HepG2 (cell line): ENCODE measurements around the gene PPM1M. TPM values are rescaled to one million over a fixed set of nuclear protein-coding genes. Genes with fewer than 3 reads are reported as not detected.

Source experiments
- AGO2 ChIP-seq: fragments of 200-400 bp; formaldehyde crosslinking; optimal IDR thresholded peaks from 2 replicates; pipeline ENCODE3; 2017; ENCODE audit warnings: mild to moderate bottlenecking, low read depth, low read length, moderate library complexity
- ARNT2 ChIP-seq: sonication (generic); formaldehyde crosslinking; IDR thresholded peaks from 2 replicates; pipeline ENCODE4 v1.8.0; 2022; ENCODE audit warnings: mild to moderate bottlenecking, low read depth, missing genetic modification reagents, moderate library complexity
- ATF7 ChIP-seq, 2 experiments: fragments of 450-650 bp in 1 of 2; sonication (generic) in 1 of 2; formaldehyde crosslinking in 1 of 2; IDR thresholded peaks; 2 replicates each; pipeline versions ENCODE4 v1.4.0 to v1.6.1; 2016 to 2020; ENCODE audit warnings: antibody characterized with exemption in 1 of 2, mild to moderate bottlenecking in 1 of 2, missing genetic modification reagents in 1 of 2
- JUN ChIP-seq: sonication (generic); formaldehyde crosslinking; IDR thresholded peaks from 2 replicates; pipeline ENCODE4 v1.4.0; 2020; ENCODE audit warnings: mild to moderate bottlenecking, missing genetic modification reagents
- KDM5B ChIP-seq: sonication (generic); formaldehyde crosslinking; IDR thresholded peaks from 2 replicates; pipeline ENCODE4 v1.4.0; 2020; ENCODE audit warnings: missing genetic modification reagents, mild to moderate bottlenecking, borderline replicate concordance
- KLF6 ChIP-seq: IDR thresholded peaks from 2 replicates; pipeline ENCODE4 v1.8.0; 2016; ENCODE audit warnings: missing biosample characterization, missing genetic modification reagents
- MED1 ChIP-seq: sonication (generic); formaldehyde crosslinking; IDR thresholded peaks from 2 replicates; pipeline ENCODE4 v1.4.0; 2020; ENCODE audit warnings: missing genetic modification reagents
- POLR2A ChIP-seq, 2 experiments: IDR thresholded peaks; 2 replicates each; pipeline ENCODE4 v1.6.1; 2011; ENCODE audit warnings: low read depth in 2 of 2, low read length in 2 of 2, mild to moderate bottlenecking in 1 of 2, moderate library complexity in 1 of 2; ENCODE audit not compliant: insufficient read depth in 1 of 2
- POLR2G ChIP-seq: fragments of 200-400 bp; formaldehyde crosslinking; IDR thresholded peaks from 2 replicates; pipeline ENCODE4 v1.6.1; 2018; ENCODE audit warnings: mild to moderate bottlenecking, low read depth, low read length, moderate library complexity
- RCOR2 ChIP-seq: IDR thresholded peaks from 2 replicates; pipeline ENCODE4 v1.6.1; 2016; ENCODE audit warnings: missing biosample characterization, missing genetic modification reagents
- RXRB ChIP-seq: IDR thresholded peaks from 2 replicates; pipeline ENCODE4 v1.6.1; 2016; ENCODE audit warnings: borderline replicate concordance, missing genetic modification reagents, missing compliant biosample characterization
- SP1 ChIP-seq, 2 experiments: fragments of 450-650 bp in 1 of 2; sonication (generic) in 1 of 2; formaldehyde crosslinking in 1 of 2; IDR thresholded peaks; 2 replicates each; pipeline versions ENCODE4 v1.4.0 to v1.6.1; 2016 to 2020; ENCODE audit warnings: missing genetic modification reagents in 1 of 2
- SP4 ChIP-seq: sonication (generic); formaldehyde crosslinking; IDR thresholded peaks from 2 replicates; pipeline ENCODE4 v1.8.1; 2023; ENCODE audit warnings: mild to moderate bottlenecking, missing genetic modification reagents
- SP5 ChIP-seq: IDR thresholded peaks from 2 replicates; pipeline ENCODE4 v1.6.1; 2016; ENCODE audit warnings: low read depth, borderline replicate concordance
- TBX2 ChIP-seq: sonication (generic); formaldehyde crosslinking; IDR thresholded peaks from 2 replicates; pipeline ENCODE4 v1.5.0; 2020; ENCODE audit warnings: missing genetic modification reagents, mild to moderate bottlenecking, borderline replicate concordance
- ZNF207 ChIP-seq: fragments of 450-650 bp; IDR thresholded peaks from 2 replicates; pipeline ENCODE4 v1.6.1; 2016; ENCODE audit warnings: antibody characterized with exemption, borderline replicate concordance
- ZNF598 ChIP-seq: sonication (generic); formaldehyde crosslinking; IDR thresholded peaks from 2 replicates; pipeline ENCODE4 v1.5.1; 2020; ENCODE audit warnings: mild to moderate bottlenecking, missing genetic modification reagents, borderline replicate concordance
- ZNF761 ChIP-seq: sonication (generic); formaldehyde crosslinking; conservative IDR thresholded peaks from 2 replicates; pipeline ENCODE4 v1.4.0; 2020; ENCODE audit warnings: mild to moderate bottlenecking, missing genetic modification reagents
- ZSCAN25 ChIP-seq: sonication (generic); formaldehyde crosslinking; IDR thresholded peaks from 2 replicates; pipeline ENCODE4 v1.8.0; 2022; ENCODE audit warnings: mild to moderate bottlenecking, missing genetic modification reagents
- polyA plus RNA-seq, 8 experiments: library from polyadenylated mRNA; depleted of rRNA in 3 of 8; stranded (reverse) in 7 of 8; unstranded in 1 of 8; fragments of >200 nt; fragmentation: Illumina TruSeq in 4 of 8; extraction: Trizol in 4 of 8; gene quantifications; 2 replicates each; pipeline versions ENCODE4 v1.2.1 to v1.2.3, GENCODE V29; 2011 to 2016; ENCODE audit warnings: low read depth in 4 of 8, missing spikeins in 1 of 8, mixed read lengths in 1 of 8; ENCODE audit not compliant: insufficient read depth in 1 of 8
- total RNA-seq, 5 experiments: library from RNA; depleted of rRNA; stranded (reverse); fragments of >200 nt; fragmentation: Illumina TruSeq; extraction: Trizol; gene quantifications; 2 replicates each; pipeline ENCODE4 v1.2.3, GENCODE V29; 2016; ENCODE audit warnings: low read depth in 1 of 5
- TF ChIP-seq, protein P1 (sequence below): sonication (generic); IDR thresholded peaks from 2 replicates; pipeline ENCODE4 v1.6.1; 2016; ENCODE audit warnings: low read depth, borderline replicate concordance
- TF ChIP-seq, protein P2 (sequence below): sonication (generic); formaldehyde crosslinking; IDR thresholded peaks from 2 replicates; pipeline ENCODE4 v1.4.0; 2020; ENCODE audit warnings: mild to moderate bottlenecking, missing genetic modification reagents, borderline replicate concordance
- TF ChIP-seq, protein P3 (sequence below): IDR thresholded peaks from 2 replicates; pipeline ENCODE4 v1.6.1; 2016; ENCODE audit warnings: mild to moderate bottlenecking
- TF ChIP-seq, protein P4 (sequence below): sonication (generic); formaldehyde crosslinking; IDR thresholded peaks from 2 replicates; pipeline ENCODE4 v1.5.0; 2020; ENCODE audit warnings: missing genetic modification reagents

PPM1M gene
- total and polyA plus RNA-seq, 2 of the 13 experiments (the other 11 are each of a cell fraction or from before 2014, with no cell fraction given) = 2.5 to 5.9 TPM

DNA sequence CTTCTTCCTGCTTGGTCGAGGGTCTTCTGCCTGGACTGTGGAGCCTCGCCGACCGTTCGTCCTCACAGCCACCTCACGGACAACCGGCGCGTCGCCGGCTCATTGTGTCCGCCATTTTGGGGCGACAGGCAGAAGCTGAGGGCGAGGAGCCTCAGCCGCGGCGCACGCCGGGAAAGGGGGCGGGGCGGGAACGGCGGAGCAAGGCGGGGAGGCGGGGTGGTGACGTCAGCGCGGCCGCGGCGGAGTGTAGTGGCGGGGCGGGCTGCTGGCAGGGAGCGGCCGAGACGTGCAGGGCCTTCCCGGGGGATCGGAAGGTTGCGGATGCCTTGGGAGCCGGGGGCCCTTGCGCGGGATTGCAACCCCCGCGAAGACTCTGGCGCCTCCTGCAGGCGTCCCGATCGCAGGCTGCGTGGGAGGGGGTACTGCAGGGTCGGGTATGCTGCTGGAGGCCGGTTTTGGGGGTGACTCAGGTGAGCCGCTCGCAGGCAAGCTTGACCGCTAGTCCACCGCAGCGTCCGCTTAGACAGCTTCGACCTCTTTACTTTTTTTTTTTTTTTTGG lies 33.0 kb downstream of the PPM1M start, which contains the start of gene WDR82 (continued):
- TF ChIP-seq ATF7 (IDR thresholded peaks at IDR 0.05) = peak; percentile 83
- TF ChIP-seq ATF7 (CRISPR knock-in tag; IDR thresholded peaks at IDR 0.05) = peak; percentile 59; the same call in 1 of the 2 replicates
- peak; percentile 75 for TF ChIP-seq SP5
- no peak for TF ChIP-seq ZNF207
- TF ChIP-seq KDM5B (CRISPR knock-in tag) = peak; percentile 64; the same call in 1 of the 2 replicates
- TF ChIP-seq, protein P1, sequence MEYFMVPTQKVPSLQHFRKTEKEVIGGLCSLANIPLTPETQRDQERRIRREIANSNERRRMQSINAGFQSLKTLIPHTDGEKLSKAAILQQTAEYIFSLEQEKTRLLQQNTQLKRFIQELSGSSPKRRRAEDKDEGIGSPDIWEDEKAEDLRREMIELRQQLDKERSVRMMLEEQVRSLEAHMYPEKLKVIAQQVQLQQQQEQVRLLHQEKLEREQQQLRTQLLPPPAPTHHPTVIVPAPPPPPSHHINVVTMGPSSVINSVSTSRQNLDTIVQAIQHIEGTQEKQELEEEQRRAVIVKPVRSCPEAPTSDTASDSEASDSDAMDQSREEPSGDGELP = peak; percentile 31; the same call in 1 of the 2 replicates
- TF ChIP-seq POLR2A (IDR thresholded peaks at IDR 0.05; ENCODE audit: insufficient read depth in 1 of 2, low read depth in 2 of 2, low read length in 2 of 2) = peak; percentile 84 to 93
- TF ChIP-seq RXRB (CRISPR knock-in tag) = peak; percentile 43; the same call in 1 of the 2 replicates
- TF ChIP-seq POLR2G = peak; percentile 78
- TF ChIP-seq ZNF761 = peak; percentile 41; the same call in 1 of the 2 replicates
- peak; percentile 72; the same call in 1 of the 2 replicates for TF ChIP-seq TBX2 (CRISPR knock-in tag)
- no peak for TF ChIP-seq AGO2
- TF ChIP-seq, protein P2, sequence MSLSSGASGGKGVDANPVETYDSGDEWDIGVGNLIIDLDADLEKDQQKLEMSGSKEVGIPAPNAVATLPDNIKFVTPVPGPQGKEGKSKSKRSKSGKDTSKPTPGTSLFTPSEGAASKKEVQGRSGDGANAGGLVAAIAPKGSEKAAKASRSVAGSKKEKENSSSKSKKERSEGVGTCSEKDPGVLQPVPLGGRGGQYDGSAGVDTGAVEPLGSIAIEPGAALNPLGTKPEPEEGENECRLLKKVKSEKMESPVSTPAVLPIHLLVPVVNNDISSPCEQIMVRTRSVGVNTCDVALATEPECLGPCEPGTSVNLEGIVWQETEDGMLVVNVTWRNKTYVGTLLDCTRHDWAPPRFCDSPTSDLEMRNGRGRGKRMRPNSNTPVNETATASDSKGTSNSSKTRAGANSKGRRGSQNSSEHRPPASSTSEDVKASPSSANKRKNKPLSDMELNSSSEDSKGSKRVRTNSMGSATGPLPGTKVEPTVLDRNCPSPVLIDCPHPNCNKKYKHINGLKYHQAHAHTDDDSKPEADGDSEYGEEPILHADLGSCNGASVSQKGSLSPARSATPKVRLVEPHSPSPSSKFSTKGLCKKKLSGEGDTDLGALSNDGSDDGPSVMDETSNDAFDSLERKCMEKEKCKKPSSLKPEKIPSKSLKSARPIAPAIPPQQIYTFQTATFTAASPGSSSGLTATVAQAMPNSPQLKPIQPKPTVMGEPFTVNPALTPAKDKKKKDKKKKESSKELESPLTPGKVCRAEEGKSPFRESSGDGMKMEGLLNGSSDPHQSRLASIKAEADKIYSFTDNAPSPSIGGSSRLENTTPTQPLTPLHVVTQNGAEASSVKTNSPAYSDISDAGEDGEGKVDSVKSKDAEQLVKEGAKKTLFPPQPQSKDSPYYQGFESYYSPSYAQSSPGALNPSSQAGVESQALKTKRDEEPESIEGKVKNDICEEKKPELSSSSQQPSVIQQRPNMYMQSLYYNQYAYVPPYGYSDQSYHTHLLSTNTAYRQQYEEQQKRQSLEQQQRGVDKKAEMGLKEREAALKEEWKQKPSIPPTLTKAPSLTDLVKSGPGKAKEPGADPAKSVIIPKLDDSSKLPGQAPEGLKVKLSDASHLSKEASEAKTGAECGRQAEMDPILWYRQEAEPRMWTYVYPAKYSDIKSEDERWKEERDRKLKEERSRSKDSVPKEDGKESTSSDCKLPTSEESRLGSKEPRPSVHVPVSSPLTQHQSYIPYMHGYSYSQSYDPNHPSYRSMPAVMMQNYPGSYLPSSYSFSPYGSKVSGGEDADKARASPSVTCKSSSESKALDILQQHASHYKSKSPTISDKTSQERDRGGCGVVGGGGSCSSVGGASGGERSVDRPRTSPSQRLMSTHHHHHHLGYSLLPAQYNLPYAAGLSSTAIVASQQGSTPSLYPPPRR (CRISPR knock-in tag) = no peak
- TF ChIP-seq SP1 (IDR thresholded peaks at IDR 0.05) = no peak
- TF ChIP-seq SP1 (CRISPR knock-in tag; IDR thresholded peaks at IDR 0.05) = peak; percentile 95
- TF ChIP-seq KLF6 = peak; percentile 43; the same call in 1 of the 2 replicates
- peak; percentile 53 for TF ChIP-seq MED1 (CRISPR knock-in tag)
- TF ChIP-seq ARNT2 (CRISPR knock-in tag) = no peak; the same call in 1 of the 2 replicates
- 0 out of 2 replicates have a peak, but pooled peaks have one; percentile 14 for TF ChIP-seq RCOR2 (CRISPR knock-in tag)
- TF ChIP-seq, protein P3, sequence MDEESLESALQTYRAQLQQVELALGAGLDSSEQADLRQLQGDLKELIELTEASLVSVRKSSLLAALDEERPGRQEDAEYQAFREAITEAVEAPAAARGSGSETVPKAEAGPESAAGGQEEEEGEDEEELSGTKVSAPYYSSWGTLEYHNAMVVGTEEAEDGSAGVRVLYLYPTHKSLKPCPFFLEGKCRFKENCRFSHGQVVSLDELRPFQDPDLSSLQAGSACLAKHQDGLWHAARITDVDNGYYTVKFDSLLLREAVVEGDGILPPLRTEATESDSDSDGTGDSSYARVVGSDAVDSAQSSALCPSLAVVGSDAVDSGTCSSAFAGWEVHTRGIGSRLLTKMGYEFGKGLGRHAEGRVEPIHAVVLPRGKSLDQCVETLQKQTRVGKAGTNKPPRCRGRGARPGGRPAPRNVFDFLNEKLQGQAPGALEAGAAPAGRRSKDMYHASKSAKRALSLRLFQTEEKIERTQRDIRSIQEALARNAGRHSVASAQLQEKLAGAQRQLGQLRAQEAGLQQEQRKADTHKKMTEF (CRISPR knock-in tag) = peak; percentile 45; the same call in 1 of the 2 replicates
- peak; percentile 82 for TF ChIP-seq SP4 (CRISPR knock-in tag)
- TF ChIP-seq, protein P4, sequence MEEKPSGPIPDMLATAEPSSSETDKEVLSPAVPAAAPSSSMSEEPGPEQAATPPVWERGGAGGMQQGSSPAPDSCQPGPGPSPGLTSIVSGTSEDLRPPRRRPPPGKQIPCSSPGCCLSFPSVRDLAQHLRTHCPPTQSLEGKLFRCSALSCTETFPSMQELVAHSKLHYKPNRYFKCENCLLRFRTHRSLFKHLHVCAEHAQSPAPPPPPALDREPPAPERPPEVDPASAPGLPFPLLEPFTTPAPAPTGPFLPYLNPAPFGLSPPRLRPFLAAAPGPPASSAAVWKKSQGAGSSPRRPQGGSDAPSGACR (CRISPR knock-in tag) = peak; percentile 83
- no peak for TF ChIP-seq ZNF598
- peak; percentile 65; the same call in 1 of the 2 replicates for TF ChIP-seq ZSCAN25
- TF ChIP-seq JUN = 0 out of 2 replicates have a peak, but pooled peaks have one; percentile 53
